Vagina (tissue), 2 donors: ENCODE measurements around the gene CNTNAP1.

Experiments
- POLR2A ChIP-seq, 2 donors: fragments of 450-650 bp; IDR thresholded peaks; one replicate each; pipeline ENCODE4 v1.6.1; 2017; ENCODE audit warnings: antibody characterized with exemption in 2 of 2, mild to moderate bottlenecking in 2 of 2, moderate library complexity in 2 of 2
- POLR2AphosphoS5 ChIP-seq, 2 donors: sonication (generic); formaldehyde crosslinking; IDR thresholded peaks; one replicate each; pipeline ENCODE4 v1.9.0; 2017; ENCODE audit warnings: antibody characterized with exemption in 2 of 2, mild to moderate bottlenecking in 2 of 2, low read depth in 1 of 2; ENCODE audit not compliant: insufficient read depth in 1 of 2
- TF ChIP-seq, protein P1 (sequence below), 3 experiments: fragments of 450-650 bp in 2 of 3; fragments of 200-600 bp in 1 of 3; sonication (generic) in 1 of 3; IDR thresholded peaks; one replicate each; pipeline ENCODE4 v1.5.1; 2017 to 2019; ENCODE audit warnings: antibody characterized with exemption in 3 of 3, mild to moderate bottlenecking in 2 of 3, moderate library complexity in 2 of 3

GRCh38 chr17:42702446-42702845, 20.1 kb downstream of the CNTNAP1 start:
- TF ChIP-seq, protein P1, sequence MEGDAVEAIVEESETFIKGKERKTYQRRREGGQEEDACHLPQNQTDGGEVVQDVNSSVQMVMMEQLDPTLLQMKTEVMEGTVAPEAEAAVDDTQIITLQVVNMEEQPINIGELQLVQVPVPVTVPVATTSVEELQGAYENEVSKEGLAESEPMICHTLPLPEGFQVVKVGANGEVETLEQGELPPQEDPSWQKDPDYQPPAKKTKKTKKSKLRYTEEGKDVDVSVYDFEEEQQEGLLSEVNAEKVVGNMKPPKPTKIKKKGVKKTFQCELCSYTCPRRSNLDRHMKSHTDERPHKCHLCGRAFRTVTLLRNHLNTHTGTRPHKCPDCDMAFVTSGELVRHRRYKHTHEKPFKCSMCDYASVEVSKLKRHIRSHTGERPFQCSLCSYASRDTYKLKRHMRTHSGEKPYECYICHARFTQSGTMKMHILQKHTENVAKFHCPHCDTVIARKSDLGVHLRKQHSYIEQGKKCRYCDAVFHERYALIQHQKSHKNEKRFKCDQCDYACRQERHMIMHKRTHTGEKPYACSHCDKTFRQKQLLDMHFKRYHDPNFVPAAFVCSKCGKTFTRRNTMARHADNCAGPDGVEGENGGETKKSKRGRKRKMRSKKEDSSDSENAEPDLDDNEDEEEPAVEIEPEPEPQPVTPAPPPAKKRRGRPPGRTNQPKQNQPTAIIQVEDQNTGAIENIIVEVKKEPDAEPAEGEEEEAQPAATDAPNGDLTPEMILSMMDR (IDR thresholded peaks at IDR 0.05): no peak
- TF ChIP-seq POLR2A (IDR thresholded peaks at IDR 0.05): no peak
- no peak for TF ChIP-seq POLR2AphosphoS5 (IDR thresholded peaks at IDR 0.05; ENCODE audit: insufficient read depth in 1 of 2, low read depth in 1 of 2)
